ENCODE results near the gene PRKACB. TPM values are rescaled to one million over a fixed set of nuclear protein-coding genes. Genes with fewer than 3 reads are reported as not detected.

PRKACB gene
- total RNA-seq = 100 to 1,000 TPM; 110 to 111 TPM

DNA sequence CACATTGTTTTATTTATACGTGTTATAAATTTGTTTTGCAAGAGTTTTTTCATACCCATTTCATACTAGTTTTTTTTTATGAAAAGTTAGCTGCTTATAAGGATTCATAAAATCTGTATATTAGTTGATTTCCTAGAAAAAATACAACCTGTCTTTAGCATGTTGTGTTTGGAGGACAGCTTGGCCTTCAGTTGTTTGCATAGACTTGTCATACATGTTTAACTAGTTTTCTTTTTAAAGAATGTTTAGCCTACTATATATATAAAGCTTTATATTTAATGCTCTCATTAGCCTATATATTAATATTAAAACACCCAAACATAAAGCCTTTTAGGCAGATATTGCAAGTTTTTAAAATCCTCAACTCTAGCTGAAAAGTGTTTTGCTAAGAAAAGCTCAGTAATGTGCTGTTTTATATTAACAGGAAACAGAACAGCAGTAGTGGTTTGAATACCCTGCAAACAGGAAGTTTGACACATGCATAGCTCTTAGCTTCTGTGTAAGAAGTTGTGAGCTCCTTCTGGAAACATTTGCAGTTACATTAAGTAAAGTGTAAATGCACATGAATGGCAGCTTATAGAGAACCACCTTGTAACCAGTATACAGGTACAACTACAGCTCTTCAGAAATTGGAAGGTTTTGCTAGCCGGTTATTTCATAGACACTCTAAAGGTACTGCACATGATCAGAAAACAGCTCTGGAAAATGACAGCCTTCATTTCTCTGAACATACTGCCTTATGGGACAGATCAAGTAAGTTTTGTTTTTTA, at the start of gene PRKACB:
Gene PRKACB, plus strand, starts transcription at position 476 of the 770 bp plus-strand sequence. Its CDS starts 91 bp downstream, at position 567.

Other genes starting within 250 kb of the PRKACB start
- 1 to 10 TPM; 1.1 to 1.5 TPM for gene TTLL7, start 145.1 kb upstream of the PRKACB start, total RNA-seq
- gene SAMD13, start 157.4 kb downstream of the PRKACB start, total RNA-seq = under 1 TPM; 0.24 to 0.40 TPM